LHCN-M2 (cell line): ENCODE results near the gene KIF16B. TPM values are rescaled to one million over a fixed set of nuclear protein-coding genes. Genes with fewer than 3 reads are reported as not detected.

Source experiments
- DNase-seq: peaks from one replicate; pipeline ENCODE4 v3.0.0-alpha.2; 2012; ENCODE audit warnings: low read depth
- total RNA-seq: library from RNA; depleted of rRNA; stranded (reverse); fragments of >200 nt; gene quantifications from 2 replicates; pipeline ENCODE4 v1.2.3, GENCODE V29; 2014

KIF16B gene
- total RNA-seq, 1 experiment from 2014 or later: 8.6 TPM

GRCh38 chr20:16362642-16363041 lies 210.6 kb downstream of the KIF16B start:
- DNase-seq: peak; percentile 25

DNA sequence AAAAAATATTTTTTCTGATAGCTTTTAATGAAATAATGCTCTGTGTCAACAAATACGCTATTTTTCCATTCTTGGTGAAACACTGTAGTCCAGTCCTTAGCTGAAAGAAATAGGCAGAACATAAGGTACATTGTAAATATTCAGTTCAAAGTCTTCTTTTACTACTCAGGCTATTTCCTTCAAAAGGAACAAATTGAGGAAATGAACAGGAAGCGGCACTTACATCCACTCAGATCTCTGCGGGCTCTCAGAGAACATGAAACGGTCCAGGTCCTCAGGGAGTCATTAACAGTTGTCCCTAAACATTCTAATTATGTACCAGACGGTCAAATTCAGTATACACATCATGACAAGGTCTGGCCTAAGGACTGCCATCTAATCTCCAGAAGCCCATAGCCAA lies 212.6 kb downstream of the KIF16B start:
- DNase-seq: no peak

DNA sequence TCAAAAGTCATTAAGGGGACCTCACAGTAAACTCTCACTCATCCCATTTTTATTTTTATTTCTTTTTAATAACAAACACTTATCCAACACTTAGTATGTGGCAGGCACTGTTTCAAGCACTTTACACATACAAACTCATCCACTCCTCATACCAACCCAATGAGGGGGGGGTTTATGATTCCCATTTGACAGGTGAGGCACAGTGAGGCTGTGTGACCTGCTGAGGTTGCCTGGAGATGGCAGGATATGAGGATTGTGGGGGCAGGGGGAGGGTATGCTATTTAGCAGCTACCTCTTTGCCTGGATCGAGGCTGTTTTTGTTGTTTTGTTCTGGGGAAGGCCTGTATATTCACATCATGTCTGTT lies 219.8 kb downstream of the KIF16B start:
- DNase-seq: no peak

- no peak for DNase-seq
Observed at GRCh38 chr20:16352751-16353416, 220.4 kb downstream of the KIF16B start.

DNA sequence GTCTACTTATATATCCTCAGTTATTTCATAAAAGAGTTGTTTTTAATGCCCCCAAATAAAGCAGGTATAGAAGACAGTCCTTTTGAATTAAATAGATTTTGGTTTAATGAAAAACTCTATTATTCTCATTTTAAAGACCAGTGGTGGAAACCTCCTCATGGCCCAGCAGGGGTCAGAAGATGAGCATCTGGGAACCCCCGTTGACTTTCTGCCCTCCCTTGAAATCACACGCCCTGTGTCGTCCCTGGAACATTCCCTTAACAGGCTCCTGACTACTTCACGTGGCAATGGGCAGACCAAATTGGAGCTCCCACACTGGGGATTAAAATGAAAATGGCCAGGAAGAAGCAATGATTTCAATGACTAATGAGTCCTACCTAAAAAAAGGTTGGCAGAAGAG lies 220.9 kb downstream of the KIF16B start:
- DNase-seq: peak; percentile 18

- peak; percentile 19 for DNase-seq
Observed at GRCh38 chr20:16351415-16351814, 221.8 kb downstream of the KIF16B start.

- DNase-seq: peak; percentile 93
Observed at GRCh38 chr20:16350465-16350864, 222.8 kb downstream of the KIF16B start.

DNA sequence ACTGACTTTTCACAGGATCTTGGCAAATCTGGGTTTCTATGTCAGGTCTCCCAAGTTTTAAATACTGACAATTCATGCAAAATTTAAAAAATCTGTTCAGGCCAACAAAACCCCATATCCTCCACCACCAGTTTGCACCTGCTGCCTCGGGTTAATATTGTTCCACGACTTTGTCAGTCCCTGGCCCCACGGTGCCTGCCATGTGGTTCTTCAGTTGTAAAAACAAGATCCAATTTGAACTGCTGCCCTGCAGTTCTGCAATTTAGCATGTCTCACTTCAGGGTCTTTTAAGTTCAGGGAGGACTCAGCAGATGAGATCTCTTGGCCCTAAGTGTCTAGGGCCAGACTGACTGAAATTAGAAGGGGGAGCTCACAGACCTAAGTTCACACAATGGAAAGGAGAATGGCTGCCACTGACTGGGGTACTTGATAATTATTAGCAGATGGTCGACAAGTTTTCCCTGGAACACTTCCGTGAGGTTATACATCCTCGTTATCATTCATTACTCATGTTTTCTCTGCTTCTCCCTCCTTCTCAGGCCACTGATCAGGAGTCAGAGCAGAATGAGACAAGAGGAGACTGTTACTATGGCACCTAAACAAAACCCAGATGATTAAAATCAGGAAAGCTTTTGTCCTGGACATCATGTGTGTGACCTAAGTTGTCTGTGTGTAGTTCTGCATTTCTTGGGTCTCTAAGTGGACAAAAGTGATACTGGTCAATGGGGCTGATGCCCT lies 223.6 kb downstream of the KIF16B start:
- peak; percentile 50 for DNase-seq

GRCh38 chr20:16346956-16347355 lies 226.3 kb downstream of the KIF16B start:
- DNase-seq: no peak

DNA sequence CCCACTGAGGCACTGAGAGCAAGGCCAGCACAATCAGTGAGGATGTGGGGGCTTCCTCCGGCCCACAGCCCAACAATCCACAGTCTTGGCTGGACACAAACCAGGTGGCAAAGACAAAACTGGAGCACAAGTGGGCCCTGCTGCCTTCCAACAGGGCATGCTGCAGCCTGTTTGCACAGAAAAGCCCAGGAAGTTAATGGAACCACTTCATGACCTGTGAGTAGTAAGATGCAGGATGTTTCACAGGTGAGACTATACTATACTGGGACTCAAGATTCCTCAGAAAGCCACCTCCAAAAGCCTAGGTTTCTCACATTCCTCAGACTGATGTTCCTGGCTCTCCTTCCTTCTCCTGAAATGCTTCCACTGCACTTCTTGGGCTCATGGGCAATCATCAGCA lies 235.5 kb downstream of the KIF16B start:
- no peak for DNase-seq

GRCh38 chr20:16327606-16328005 lies 245.6 kb downstream of the KIF16B start:
- DNase-seq: no peak

DNA sequence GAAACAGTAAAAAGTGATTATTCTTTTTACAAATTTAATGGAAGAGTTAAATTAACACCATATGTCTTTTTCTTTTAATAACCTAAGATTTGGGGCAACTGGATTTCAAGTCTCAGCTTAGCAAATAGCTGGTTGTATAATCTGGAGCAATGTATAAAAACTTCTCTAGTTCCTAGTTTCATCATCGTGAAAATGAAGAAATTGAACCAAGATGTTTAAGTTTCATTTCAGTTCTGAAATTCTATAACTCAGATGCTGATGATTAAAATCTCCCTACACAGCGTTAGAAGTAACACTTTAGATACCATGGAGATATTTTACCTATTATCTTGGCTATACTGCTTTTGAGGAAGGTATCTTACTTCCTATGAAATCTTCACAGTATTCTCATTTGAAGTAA lies 252.0 kb downstream of the KIF16B start:
- no peak for DNase-seq

DNA sequence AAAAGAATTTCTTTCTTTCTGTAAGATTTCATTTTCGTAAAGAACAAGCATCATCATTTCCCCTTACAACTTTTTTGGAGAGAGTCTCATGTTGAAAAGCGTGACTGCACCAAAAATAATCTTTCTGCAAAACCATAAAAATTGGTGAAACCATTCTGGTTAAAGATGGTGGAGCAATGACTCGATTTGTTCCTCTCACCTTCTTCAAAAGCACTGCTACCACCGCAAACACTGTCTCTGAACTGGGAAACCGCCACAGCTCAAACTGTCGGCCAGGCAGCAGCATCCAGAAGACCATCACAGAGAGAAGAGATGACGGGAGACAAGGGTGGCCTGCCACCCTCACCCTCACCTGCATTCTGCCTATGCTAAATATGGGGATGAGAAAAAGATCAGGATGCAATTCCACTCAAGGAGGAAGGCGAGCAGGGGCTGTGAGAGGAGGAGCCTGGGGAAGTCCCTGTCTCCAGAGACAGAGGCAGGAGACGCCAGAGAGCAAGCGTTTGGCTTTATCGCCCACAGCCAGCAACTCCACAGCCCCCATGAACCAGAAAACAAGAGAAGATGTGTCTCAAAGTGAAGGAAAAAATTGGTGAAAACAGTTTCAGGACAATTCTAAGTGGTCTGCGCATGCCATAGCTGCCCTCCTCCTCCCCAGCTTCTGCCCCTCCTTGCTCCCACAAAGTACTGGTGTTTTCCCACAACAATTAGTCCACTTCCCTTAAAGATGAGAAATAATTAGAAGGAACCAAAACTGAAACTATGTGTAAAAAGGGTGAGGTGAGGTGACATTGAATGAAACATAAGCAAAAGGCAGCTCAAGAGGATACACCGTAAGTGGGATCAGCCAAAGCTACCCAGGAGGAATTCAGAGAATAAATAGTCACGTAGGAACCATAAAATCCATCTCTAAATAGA lies 255.5 kb downstream of the KIF16B start:
- no peak for DNase-seq

GRCh38 chr20:16316513-16316912 lies 256.7 kb downstream of the KIF16B start:
- DNase-seq: no peak

GRCh38 chr20:16314748-16315159 lies 258.5 kb downstream of the KIF16B start:
- no peak for DNase-seq

DNA sequence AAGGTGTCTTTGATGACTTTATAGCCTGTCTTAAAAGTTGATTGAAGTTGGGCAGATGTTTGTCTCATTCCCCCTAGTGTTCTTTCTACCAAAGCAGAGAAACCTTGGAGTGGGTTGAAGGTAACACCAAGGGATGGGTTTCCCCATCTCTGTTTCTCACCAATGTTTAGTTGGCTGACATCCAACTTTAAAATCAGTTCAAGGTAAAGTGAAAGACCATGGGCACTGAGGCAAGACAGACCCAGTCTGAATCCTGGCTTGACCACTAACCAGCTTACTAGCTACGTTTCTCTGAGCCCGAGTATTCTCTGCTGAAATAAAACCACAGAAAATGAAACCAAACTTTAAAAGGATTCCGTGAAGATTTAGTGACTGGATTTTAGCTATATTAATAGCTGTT lies 258.9 kb downstream of the KIF16B start:
- DNase-seq: no peak

- DNase-seq: no peak
Observed at GRCh38 chr20:16313917-16314316, 259.3 kb downstream of the KIF16B start.

DNA sequence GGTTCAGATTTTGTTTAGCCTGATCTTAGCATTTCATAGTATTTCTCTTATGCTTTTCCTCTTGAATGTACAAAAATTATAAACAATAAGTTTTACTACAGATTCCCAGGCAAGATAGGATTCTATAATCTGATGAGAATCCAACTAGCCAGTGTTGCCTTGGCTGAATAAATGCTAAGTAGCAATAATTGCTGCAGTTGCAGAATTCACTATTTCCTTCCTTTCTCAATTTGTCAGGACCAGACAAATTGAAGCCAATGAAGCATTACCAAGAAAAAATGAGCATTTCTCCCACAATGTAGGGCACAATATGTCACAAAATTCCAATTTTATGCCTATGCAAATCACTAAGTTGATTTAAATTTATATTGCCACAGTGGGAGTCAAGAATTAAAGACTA lies 260.2 kb downstream of the KIF16B start:
- DNase-seq: no peak

GRCh38 chr20:16311756-16312155 lies 261.5 kb downstream of the KIF16B start:
- DNase-seq: no peak

GRCh38 chr20:16308754-16309153 lies 264.5 kb downstream of the KIF16B start:
- peak; percentile 76 for DNase-seq

DNA sequence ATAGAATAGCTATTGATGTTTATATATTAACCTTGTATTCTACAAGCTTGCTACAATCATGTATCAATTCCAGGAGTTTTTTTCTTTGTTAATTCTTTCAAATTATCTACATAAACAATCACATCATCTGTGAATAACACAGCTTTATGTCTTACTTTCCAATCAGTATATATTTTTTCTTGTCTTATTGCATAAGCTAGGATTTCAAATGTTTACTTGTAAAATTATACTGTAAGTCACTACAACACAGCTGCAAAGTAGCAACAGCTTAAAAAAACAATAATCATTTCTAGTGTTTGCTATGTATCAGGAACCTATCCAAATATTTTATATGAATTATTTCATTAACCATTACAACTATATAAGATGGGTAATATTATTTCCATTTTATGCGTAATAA lies 270.4 kb downstream of the KIF16B start:
- DNase-seq: no peak

- peak; percentile 40 for DNase-seq
Observed at GRCh38 chr20:16301986-16302385, 271.3 kb downstream of the KIF16B start.
